Adrenal gland (tissue), 5 donors: Measurements from ENCODE around the gene CACNA1D.

Experiments
- POLR2A ChIP-seq, 2 donors: fragments of 450-650 bp; IDR thresholded peaks; one replicate each; pipeline ENCODE4 v1.6.1; 2017; ENCODE audit warnings: antibody characterized with exemption in 2 of 2, mild to moderate bottlenecking in 2 of 2, moderate library complexity in 1 of 2
- TF ChIP-seq, protein P1 (sequence below), 6 experiments: fragments of 450-650 bp in 4 of 6; fragments of 200-600 bp in 2 of 6; sonication (generic) in 1 of 6; IDR thresholded peaks; 1 replicate in 5 of 6; 2 replicates in 1 of 6; pipeline versions ENCODE4 v1.5.1 to v1.8.0; 2016 to 2021; ENCODE audit warnings: antibody characterized with exemption in 6 of 6, mild to moderate bottlenecking in 2 of 6, moderate library complexity in 1 of 6
- donor health status: DM: no; HTN: no; CAD: no.

GRCh38 chr3:53837331-53837730 is 342.9 kb downstream of the CACNA1D start:
- TF ChIP-seq, protein P1, sequence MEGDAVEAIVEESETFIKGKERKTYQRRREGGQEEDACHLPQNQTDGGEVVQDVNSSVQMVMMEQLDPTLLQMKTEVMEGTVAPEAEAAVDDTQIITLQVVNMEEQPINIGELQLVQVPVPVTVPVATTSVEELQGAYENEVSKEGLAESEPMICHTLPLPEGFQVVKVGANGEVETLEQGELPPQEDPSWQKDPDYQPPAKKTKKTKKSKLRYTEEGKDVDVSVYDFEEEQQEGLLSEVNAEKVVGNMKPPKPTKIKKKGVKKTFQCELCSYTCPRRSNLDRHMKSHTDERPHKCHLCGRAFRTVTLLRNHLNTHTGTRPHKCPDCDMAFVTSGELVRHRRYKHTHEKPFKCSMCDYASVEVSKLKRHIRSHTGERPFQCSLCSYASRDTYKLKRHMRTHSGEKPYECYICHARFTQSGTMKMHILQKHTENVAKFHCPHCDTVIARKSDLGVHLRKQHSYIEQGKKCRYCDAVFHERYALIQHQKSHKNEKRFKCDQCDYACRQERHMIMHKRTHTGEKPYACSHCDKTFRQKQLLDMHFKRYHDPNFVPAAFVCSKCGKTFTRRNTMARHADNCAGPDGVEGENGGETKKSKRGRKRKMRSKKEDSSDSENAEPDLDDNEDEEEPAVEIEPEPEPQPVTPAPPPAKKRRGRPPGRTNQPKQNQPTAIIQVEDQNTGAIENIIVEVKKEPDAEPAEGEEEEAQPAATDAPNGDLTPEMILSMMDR (IDR thresholded peaks at IDR 0.05) = no peak
- TF ChIP-seq POLR2A (IDR thresholded peaks at IDR 0.05) = no peak
